HG03571 (cell line): ENCODE measurements around the gene COA5.

Experiments
- ATAC-seq: cut with Tn5 transposase; IDR thresholded peaks from one replicate; pipeline ENCODE4 v1.9.1; 2021; ENCODE audit not compliant: unreplicated experiment

Gene COA5

DNA sequence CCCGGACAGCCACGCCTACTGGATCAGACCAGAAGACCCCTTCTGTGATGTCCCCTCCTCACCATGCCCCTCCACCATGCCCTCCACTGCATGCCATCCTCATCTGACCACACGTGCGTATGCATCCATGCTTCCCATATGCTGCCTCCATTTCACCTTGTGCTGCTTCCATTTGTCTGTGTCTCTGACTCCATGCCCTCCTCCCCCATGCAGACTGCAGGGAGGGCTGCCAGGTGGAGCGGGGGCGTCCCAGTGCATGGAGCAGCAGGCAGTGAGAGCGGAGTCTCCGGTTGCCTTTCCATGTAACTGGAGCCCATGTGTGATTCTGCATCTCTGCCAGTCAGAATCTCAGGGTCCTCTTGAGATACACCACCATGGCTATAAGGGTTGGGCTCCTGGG lies 52.6 kb downstream of the COA5 start:
- no peak for ATAC-seq

DNA sequence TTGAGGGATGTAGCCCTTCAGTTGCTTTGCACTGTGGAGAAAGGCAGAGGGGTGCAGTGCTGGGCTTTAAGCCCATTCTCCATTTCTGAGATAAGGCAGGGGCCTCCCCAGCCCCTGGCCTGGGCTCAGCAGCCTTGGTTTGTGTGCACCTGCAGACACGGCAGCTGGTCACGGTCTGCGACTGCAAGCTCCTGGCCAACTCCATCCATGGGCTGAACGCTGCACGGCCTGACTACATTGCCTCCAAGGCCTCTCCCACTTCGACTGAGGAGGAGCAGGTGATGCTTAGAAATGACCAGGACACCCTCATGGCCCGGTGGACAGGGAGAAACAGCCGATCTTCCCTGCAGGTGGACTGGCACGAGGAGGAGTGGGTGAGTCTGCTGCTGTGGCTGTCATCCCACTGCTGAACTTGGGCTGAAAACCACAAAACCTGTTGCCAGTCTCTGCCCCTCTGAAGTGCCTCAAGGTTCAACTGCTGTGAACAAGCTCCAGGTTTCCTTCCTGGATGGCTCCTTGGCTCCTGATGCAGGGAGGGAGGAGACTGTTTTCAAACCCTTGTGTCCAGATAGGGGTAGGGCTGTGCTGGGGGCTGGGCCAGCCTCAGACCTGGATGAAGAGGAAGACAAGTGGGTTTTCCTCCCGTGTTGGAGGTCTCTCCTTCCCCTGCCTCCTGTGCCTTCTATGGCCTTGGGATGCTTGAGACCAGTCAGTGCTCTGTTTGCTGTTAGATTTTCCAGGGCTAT lies 54.0 kb downstream of the COA5 start:
- ATAC-seq, result no peak

DNA sequence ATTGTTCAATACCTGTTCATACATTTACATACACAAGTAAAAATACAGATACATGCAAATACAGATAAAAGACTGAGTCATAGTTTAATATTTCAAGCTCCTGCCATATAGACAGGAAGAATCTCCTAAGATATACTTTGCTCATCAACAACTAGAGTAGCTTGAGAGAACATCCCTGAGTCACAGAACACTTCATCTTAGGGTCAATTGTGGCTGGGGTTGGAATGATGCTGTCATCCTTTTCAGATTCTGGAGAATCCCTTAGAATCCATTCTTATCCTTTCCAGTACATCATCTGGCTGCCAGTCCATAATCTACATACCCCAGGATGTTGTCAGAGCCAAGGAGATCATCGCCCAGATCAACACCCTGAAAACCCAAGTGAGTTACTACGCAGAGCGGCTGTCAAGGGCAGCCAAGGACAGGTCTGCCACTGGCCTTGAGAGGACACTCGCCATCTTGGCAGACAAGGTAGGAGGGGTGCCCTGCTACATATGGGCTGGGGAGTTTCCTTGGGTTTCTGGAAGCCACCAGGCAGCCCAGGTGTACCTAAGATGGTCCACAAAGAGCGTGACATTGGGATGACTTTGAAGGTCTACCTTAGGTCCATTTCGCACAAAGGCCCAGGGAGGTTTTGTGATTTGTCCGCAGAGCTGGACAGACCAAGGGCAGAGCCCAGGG lies 55.7 kb downstream of the COA5 start:
- ATAC-seq, result no peak

DNA sequence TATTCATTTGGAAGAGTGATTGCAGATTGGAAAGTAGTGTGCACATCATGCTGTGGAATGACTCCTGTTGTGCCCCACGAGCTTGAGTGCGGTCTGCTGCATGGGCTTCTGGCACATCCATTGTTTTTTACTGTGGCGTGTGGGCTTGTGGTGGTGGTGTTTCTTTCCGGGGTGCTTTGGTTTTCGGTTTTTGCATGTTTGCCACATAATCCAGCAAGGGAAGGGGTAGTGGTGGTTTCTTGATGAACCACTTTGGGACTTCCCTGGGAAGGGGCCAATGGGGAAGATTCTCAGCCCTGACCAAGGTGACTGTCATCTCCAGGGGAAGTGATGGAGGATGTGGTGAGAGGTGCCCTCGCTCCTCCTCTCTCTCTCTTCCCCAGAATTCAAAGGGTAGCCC lies 57.0 kb downstream of the COA5 start:
- no peak for ATAC-seq

DNA sequence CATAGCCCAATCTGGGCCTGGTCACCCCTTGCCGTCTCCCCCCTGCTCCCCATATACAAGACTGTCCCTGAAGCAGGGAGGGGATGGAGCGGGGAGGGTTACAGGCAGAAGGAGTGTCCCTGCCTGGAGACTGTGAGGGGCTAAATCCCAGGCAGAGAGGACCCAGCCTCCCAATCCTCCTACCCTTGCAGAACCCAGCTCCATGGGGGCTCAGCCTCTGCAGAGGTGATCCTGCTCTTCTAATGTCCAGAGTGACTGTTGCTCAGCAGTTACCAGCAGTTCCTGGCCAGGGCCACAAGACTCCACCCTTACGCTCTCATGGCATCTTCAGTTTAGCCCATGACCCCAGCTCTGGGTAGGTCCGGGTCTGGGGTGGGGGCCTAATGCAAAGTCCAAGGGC lies 58.1 kb downstream of the COA5 start:
- ATAC-seq, result no peak
